ENCODE data around the gene GAP43.
A peak's percentile ranks its signal among the peaks of the same experiment; 100 is the strongest.

Gene GAP43

DNA sequence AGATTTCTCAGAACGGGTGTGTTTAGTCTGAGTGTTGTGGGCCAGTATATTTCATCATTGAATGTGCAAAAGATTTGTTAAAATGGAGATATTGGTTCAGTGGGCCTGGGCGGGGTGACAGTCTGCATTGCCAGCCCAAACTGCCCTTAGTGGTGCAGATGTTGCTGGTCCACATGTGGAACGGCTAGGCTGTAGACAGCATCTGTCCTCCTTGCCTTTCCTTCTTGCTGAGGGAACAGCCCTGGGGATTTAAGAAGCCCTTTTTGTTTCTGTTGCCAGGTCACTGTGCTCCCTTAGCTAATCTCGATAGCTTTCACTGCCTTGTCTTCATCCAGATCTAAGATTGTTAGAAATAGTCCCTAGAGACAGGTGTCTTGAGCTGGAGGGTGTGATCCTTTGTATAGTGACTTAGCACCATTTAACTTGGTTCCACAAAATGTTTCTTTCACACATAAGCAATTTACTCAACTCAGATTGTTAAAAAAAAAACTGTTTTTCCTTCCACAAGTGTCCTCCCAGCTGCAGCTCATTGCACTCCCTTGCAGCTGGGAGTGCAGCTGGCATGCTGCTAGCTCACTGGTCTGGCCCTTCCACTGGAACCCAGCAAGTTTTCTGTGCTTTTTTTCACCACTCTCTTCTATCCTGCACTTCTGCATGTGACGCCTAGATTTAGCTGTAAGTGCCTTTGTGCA is 37.5 kb downstream of the GAP43 start:
- Histone ChIP-seq H3K4me2 (ENCODE audit: insufficient read depth, low read length, poor library complexity, severe bottlenecking) (no peak overlapping the region), H3K4ac (ENCODE audit: low read length) (no peak overlapping the region), H2BK15ac (ENCODE audit: low read length) (no peak overlapping the region), H2BK12ac (ENCODE audit: low read length) (no peak overlapping the region), H2AFZ (ENCODE audit: low read length) (peak overlapping the region; percentile 36), H3K23ac (ENCODE audit: low read depth, low read length, poor library complexity) (no peak overlapping the region), H4K91ac (ENCODE audit: low read depth, low read length, poor library complexity) (no peak overlapping the region), H2BK120ac (ENCODE audit: low read depth, low read length) (no peak overlapping the region), H3K9ac (ENCODE audit: low read depth, low read length, poor library complexity) (no peak overlapping the region), H3K4me3 (ENCODE audit: low read length in 2 of 2) (no peak overlapping the region), H3K9me3 (replicated peaks in 1 of 2; ENCODE audit: control insufficient read depth in 2 of 2, insufficient read depth in 1 of 2, low read depth in 1 of 2, low read length in 2 of 2) (no peaks in the 10 kb centered on the region), H3K18ac (ENCODE audit: low read length) (no peak overlapping the region), H3K79me1 (ENCODE audit: low read depth, low read length) (no peaks in the 10 kb centered on the region), H3K36me3 (replicated peaks in 1 of 2; ENCODE audit: control insufficient read depth in 2 of 2, insufficient read depth in 2 of 2, low read length in 2 of 2) (no peaks in the 10 kb centered on the region), H2BK5ac (ENCODE audit: low read length) (no peak overlapping the region), H4K8ac (ENCODE audit: low read depth, low read length) (no peak overlapping the region), H3K27ac (replicated peaks; ENCODE audit: low read length) (peak overlapping the region; percentile 15), H2AK5ac (ENCODE audit: low read depth, low read length) (no peak overlapping the region), H3K14ac (ENCODE audit: low read length) (no peak overlapping the region), H3K27me3 (ENCODE audit: control insufficient read depth in 3 of 3, insufficient read depth in 3 of 3, low read depth in 1 of 3, low read length in 3 of 3) (no peaks in the 10 kb centered on the region), H3K4me1 (ENCODE audit: control insufficient read depth in 2 of 2, insufficient read depth in 1 of 2, low read depth in 1 of 2, low read length in 2 of 2) (peaks cover 15 to 33% of the 10 kb centered on the region in 2 donors)
- WGBS, 2 donors (ENCODE audit: extremely low coverage in 2 of 2, insufficient read length in 2 of 2, insufficient replicate concordance in 1 of 2) = no CpG with 5 or more reads among the region's 5 CpGs
- DNase-seq (ENCODE audit: low spot score) = no peak

DNA sequence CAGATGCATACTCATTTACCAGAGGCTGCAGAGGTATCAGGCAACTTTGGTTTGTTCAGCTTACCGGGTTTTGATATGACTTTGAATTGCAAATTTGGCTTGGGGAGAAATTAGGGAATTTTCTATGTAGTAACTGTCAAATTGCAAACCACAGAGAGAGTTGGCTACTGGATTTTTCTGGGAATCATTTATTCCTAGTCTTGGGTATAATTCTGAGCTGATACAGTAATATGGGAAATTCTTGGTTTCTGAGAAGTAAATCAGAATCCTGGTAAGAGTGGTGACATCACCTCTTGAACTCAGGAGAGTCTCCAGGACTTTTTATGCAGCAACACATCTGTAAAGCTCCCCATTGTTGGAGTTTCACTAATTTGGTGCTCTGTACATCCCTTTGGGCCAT is 39.0 kb downstream of the GAP43 start:
- H4K8ac ChIP-seq (ENCODE audit: low read depth, low read length) = no peak overlapping the region
- no peak overlapping the region for H2BK12ac ChIP-seq (ENCODE audit: low read length)
- no peak for DNase-seq (ENCODE audit: low spot score)
- H3K36me3 ChIP-seq (replicated peaks in 1 of 2; ENCODE audit: control insufficient read depth in 2 of 2, insufficient read depth in 2 of 2, low read length in 2 of 2) = no peaks in the 10 kb centered on the region
- H3K27me3 ChIP-seq (ENCODE audit: control insufficient read depth in 3 of 3, insufficient read depth in 3 of 3, low read depth in 1 of 3, low read length in 3 of 3) = no peaks in the 10 kb centered on the region
- no peak overlapping the region for H3K14ac ChIP-seq (ENCODE audit: low read length)
- H3K9ac ChIP-seq (ENCODE audit: low read depth, low read length, poor library complexity) = no peak overlapping the region
- H3K4me2 ChIP-seq (ENCODE audit: insufficient read depth, low read length, poor library complexity, severe bottlenecking) = no peak overlapping the region
- no peak overlapping the region for H4K91ac ChIP-seq (ENCODE audit: low read depth, low read length, poor library complexity)
- no peak overlapping the region for H2AFZ ChIP-seq (ENCODE audit: low read length)
- no peaks in the 10 kb centered on the region for H3K9me3 ChIP-seq (replicated peaks in 1 of 2; ENCODE audit: control insufficient read depth in 2 of 2, insufficient read depth in 1 of 2, low read depth in 1 of 2, low read length in 2 of 2)
- H3K79me1 ChIP-seq (ENCODE audit: low read depth, low read length) = no peaks in the 10 kb centered on the region
- H2AK5ac ChIP-seq (ENCODE audit: low read depth, low read length) = no peak overlapping the region
- no peak overlapping the region for H2BK120ac ChIP-seq (ENCODE audit: low read depth, low read length)
- peaks cover 15 to 30% of the 10 kb centered on the region in 2 donors for H3K4me1 ChIP-seq (ENCODE audit: control insufficient read depth in 2 of 2, insufficient read depth in 1 of 2, low read depth in 1 of 2, low read length in 2 of 2)
- no peak overlapping the region for H3K4ac ChIP-seq (ENCODE audit: low read length)
- no CpG with 5 or more reads among the region's 1 CpG for WGBS, 2 donors (ENCODE audit: extremely low coverage in 2 of 2, insufficient read length in 2 of 2, insufficient replicate concordance in 1 of 2)
- no peak overlapping the region for H3K18ac ChIP-seq (ENCODE audit: low read length)
- no peak overlapping the region for H3K27ac ChIP-seq (replicated peaks; ENCODE audit: low read length)
- H2BK5ac ChIP-seq (ENCODE audit: low read length) = no peak overlapping the region
- no peak overlapping the region for H3K4me3 ChIP-seq (ENCODE audit: low read length in 2 of 2)
- H3K23ac ChIP-seq (ENCODE audit: low read depth, low read length, poor library complexity) = no peak overlapping the region
- H2BK15ac ChIP-seq (ENCODE audit: low read length) = no peak overlapping the region

GRCh38 chr3:115663414-115663813 is 40.1 kb downstream of the GAP43 start:
- H3K23ac ChIP-seq (ENCODE audit: low read depth, low read length, poor library complexity) = no peak overlapping the region
- no peaks in the 10 kb centered on the region for H3K79me1 ChIP-seq (ENCODE audit: low read depth, low read length)

GRCh38 chr3:115666081-115666480 is 42.8 kb downstream of the GAP43 start:
- DNase-seq (ENCODE audit: low spot score) = no peak
- WGBS, 2 donors (ENCODE audit: extremely low coverage in 2 of 2, insufficient read length in 2 of 2, insufficient replicate concordance in 1 of 2) = no CpG with 5 or more reads among the region's 2 CpGs
- Histone ChIP-seq H4K8ac (ENCODE audit: low read depth, low read length) (no peak overlapping the region), H3K9me3 (replicated peaks in 1 of 2; ENCODE audit: control insufficient read depth in 2 of 2, insufficient read depth in 1 of 2, low read depth in 1 of 2, low read length in 2 of 2) (no peaks in the 10 kb centered on the region), H2BK120ac (ENCODE audit: low read depth, low read length) (no peak overlapping the region), H3K79me1 (ENCODE audit: low read depth, low read length) (no peaks in the 10 kb centered on the region), H3K27ac (replicated peaks; ENCODE audit: low read length) (no peak overlapping the region), H3K4me3 (ENCODE audit: low read length in 2 of 2) (no peak overlapping the region), H3K4ac (ENCODE audit: low read length) (no peak overlapping the region), H2BK12ac (ENCODE audit: low read length) (no peak overlapping the region), H3K4me1 (ENCODE audit: control insufficient read depth in 2 of 2, insufficient read depth in 1 of 2, low read depth in 1 of 2, low read length in 2 of 2) (peaks cover 5 to 15% of the 10 kb centered on the region in 2 donors), H3K18ac (ENCODE audit: low read length) (no peak overlapping the region), H3K4me2 (ENCODE audit: insufficient read depth, low read length, poor library complexity, severe bottlenecking) (no peak overlapping the region), H3K14ac (ENCODE audit: low read length) (no peak overlapping the region), H2AFZ (ENCODE audit: low read length) (no peak overlapping the region), H2BK5ac (ENCODE audit: low read length) (no peak overlapping the region), H4K91ac (ENCODE audit: low read depth, low read length, poor library complexity) (no peak overlapping the region), H3K23ac (ENCODE audit: low read depth, low read length, poor library complexity) (no peak overlapping the region), H3K36me3 (replicated peaks in 1 of 2; ENCODE audit: control insufficient read depth in 2 of 2, insufficient read depth in 2 of 2, low read length in 2 of 2) (no peaks in the 10 kb centered on the region), H3K27me3 (ENCODE audit: control insufficient read depth in 3 of 3, insufficient read depth in 3 of 3, low read depth in 1 of 3, low read length in 3 of 3) (no peaks in the 10 kb centered on the region), H3K9ac (ENCODE audit: low read depth, low read length, poor library complexity) (no peak overlapping the region), H2AK5ac (ENCODE audit: low read depth, low read length) (no peak overlapping the region), H2BK15ac (ENCODE audit: low read length) (no peak overlapping the region)

More at GRCh38 chr3:115663414-115663813, 40.1 kb downstream of the GAP43 start:
- Histone ChIP-seq H4K91ac (ENCODE audit: low read depth, low read length, poor library complexity) (no peak overlapping the region), H2BK12ac (ENCODE audit: low read length) (no peak overlapping the region), H3K18ac (ENCODE audit: low read length) (no peak overlapping the region), H3K27ac (replicated peaks; ENCODE audit: low read length) (no peak overlapping the region), H2BK120ac (ENCODE audit: low read depth, low read length) (no peak overlapping the region), H3K9me3 (replicated peaks in 1 of 2; ENCODE audit: control insufficient read depth in 2 of 2, insufficient read depth in 1 of 2, low read depth in 1 of 2, low read length in 2 of 2) (no peaks in the 10 kb centered on the region), H3K27me3 (ENCODE audit: control insufficient read depth in 3 of 3, insufficient read depth in 3 of 3, low read depth in 1 of 3, low read length in 3 of 3) (no peaks in the 10 kb centered on the region), H4K8ac (ENCODE audit: low read depth, low read length) (no peak overlapping the region), H3K9ac (ENCODE audit: low read depth, low read length, poor library complexity) (no peak overlapping the region), H3K4me1 (ENCODE audit: control insufficient read depth in 2 of 2, insufficient read depth in 1 of 2, low read depth in 1 of 2, low read length in 2 of 2) (peaks cover 18 to 34% of the 10 kb centered on the region in 2 donors), H3K14ac (ENCODE audit: low read length) (no peak overlapping the region), H2AK5ac (ENCODE audit: low read depth, low read length) (no peak overlapping the region), H3K4ac (ENCODE audit: low read length) (no peak overlapping the region), H2BK15ac (ENCODE audit: low read length) (no peak overlapping the region), H3K36me3 (replicated peaks in 1 of 2; ENCODE audit: control insufficient read depth in 2 of 2, insufficient read depth in 2 of 2, low read length in 2 of 2) (no peaks in the 10 kb centered on the region), H3K4me2 (ENCODE audit: insufficient read depth, low read length, poor library complexity, severe bottlenecking) (no peak overlapping the region), H2BK5ac (ENCODE audit: low read length) (no peak overlapping the region), H2AFZ (ENCODE audit: low read length) (no peak overlapping the region), H3K4me3 (ENCODE audit: low read length in 2 of 2) (no peak overlapping the region)
- DNase-seq (ENCODE audit: low spot score) = no peak
- no CpG with 5 or more reads among the region's 3 CpGs for WGBS, 2 donors (ENCODE audit: extremely low coverage in 2 of 2, insufficient read length in 2 of 2, insufficient replicate concordance in 1 of 2)

Data from neuronal stem cell (in vitro differentiated cells).